NB4 (cell line): Measurements from ENCODE around the gene PRKCSH.
"Not testable (repeated sequence)": the region's sequence is repeated elsewhere in the genome, so short reads cannot be mapped to it uniquely, and the experiment has no call there.

Experiments used
- DNase-seq: peaks from one replicate; pipeline ENCODE4 v3.0.0; 2010; ENCODE audit warnings: low read depth
- H3K4me3 ChIP-seq: one replicate; pipeline ENCODE4 v1.5.1; 2011; ENCODE audit warnings: mild to moderate bottlenecking, low read depth, low read length, moderate library complexity
- CTCF ChIP-seq: IDR thresholded peaks from one replicate; pipeline ENCODE4 v1.5.1; 2012; ENCODE audit warnings: low read depth, low read length
- MYC ChIP-seq: IDR thresholded peaks from 2 replicates; pipeline ENCODE4 v1.6.1; 2011; ENCODE audit warnings: low read depth, low read length
- POLR2A ChIP-seq: IDR thresholded peaks from 2 replicates; pipeline ENCODE4 v1.6.1; 2011; ENCODE audit warnings: mild to moderate bottlenecking; ENCODE audit not compliant: insufficient read length; ENCODE audit errors: extremely low read depth
- TF ChIP-seq, protein P1 (sequence below): IDR thresholded peaks from 2 replicates; pipeline ENCODE4 v1.6.1; 2011; ENCODE audit warnings: low read depth, low read length

The PRKCSH gene

GRCh38 chr19:11452620-11453310 is 17.3 kb downstream of the PRKCSH start:
- H3K4me3 ChIP-seq: no peak overlapping the region
- TF ChIP-seq MYC (no peak), CTCF (peak; percentile 30), POLR2A (no peak)
- TF ChIP-seq, protein P1, sequence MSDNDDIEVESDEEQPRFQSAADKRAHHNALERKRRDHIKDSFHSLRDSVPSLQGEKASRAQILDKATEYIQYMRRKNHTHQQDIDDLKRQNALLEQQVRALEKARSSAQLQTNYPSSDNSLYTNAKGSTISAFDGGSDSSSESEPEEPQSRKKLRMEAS: no peak
- DNase-seq: peak; percentile 64

DNA sequence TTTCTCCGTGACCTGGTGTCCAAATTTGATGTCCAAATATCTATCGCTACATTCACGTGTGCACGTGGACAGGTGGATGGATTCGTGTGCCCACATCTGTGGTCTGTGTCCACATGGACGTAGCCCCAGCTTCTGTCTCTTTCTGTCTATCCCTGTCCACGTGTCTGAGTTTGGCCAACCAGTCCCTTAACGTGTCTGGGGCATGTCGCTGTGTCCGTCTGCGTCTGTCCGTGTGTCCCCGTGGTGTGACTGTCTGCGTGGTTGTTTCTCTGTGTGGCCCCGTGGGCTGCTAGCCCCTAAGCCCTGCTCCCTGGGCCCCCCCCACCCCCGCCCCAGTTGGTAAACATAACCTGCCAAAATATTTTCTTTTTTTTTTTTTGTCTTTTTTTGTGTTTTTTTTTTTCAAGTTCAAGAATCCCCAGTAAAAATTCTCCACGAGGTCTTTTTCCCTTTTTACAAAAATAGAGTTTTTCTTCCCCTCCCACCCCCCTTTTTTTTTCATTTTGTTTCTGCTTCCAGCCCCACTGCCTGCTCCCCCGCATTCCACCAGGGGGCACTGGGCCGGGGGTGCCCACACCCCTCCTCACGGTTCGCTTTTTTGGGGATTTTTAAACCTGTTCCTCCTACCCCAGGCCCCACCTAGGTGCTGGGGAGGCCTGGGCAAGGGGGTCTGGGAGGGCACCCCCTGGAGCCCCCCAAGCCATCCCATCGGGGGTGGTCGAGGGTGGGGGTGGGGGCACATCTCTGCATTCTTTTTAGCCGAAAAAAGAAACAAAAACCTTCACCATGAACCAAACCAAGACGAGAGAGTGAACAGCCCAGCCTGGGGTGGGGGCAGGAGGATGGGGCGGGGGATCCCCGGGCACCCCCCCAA is 18.3 kb downstream of the PRKCSH start:
- DNase-seq: no peak
- no peak overlapping the region for H3K4me3 ChIP-seq
- TF ChIP-seq POLR2A (no peak), MYC (no peak), CTCF (peak; percentile 59)
- TF ChIP-seq, protein P1: no peak

- not testable (repeated sequence) for H3K4me3 ChIP-seq, DNase-seq
Observed at GRCh38 chr19:11455233-11455554, 19.8 kb downstream of the PRKCSH start.

- no peak overlapping the region for H3K4me3 ChIP-seq
- TF ChIP-seq, protein P1: no peak
- no peak for TF ChIP-seq CTCF
- no peak for TF ChIP-seq POLR2A
- TF ChIP-seq MYC: no peak
- DNase-seq: no peak
Observed at GRCh38 chr19:11456659-11457058, 21.2 kb downstream of the PRKCSH start.

DNA sequence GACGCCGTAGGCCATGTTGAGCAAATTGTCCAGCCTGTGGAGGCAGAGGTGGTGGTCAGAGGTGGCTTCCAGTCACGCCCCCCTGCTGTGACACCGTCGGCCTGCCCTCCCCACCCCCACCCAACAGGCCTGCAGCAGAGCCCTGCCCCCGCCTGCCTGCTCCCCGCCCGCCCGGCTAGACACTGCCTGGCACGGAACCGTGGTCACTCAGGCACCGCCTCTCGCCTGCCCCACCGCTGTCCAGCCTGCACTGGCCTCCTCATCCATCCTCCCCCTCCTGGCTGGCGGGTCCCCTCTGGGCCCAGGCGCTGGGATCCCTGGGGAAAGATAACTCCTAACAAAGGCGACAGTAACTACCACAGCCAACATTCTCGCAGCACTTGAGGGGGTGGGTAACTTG is 21.7 kb downstream of the PRKCSH start:
- H3K4me3 ChIP-seq: no peak overlapping the region
- TF ChIP-seq MYC (no peak), POLR2A (no peak), CTCF (no peak)
- TF ChIP-seq, protein P1: no peak
- no peak for DNase-seq

- DNase-seq: no peak
- no peak overlapping the region for H3K4me3 ChIP-seq
- TF ChIP-seq, protein P1: no peak
- no peak for TF ChIP-seq CTCF
- no peak for TF ChIP-seq MYC
- TF ChIP-seq POLR2A: no peak
Observed at GRCh38 chr19:11457831-11458230, 22.4 kb downstream of the PRKCSH start.
